ENCODE measurements around the gene MCOLN1.

MCOLN1 gene

GRCh38 chr19:7542556-7543348 is 20.3 kb downstream of the MCOLN1 start:
- no peak for DNase-seq (ENCODE audit: low read depth in 3 of 3)

GRCh38 chr19:7544626-7545025 is 22.2 kb downstream of the MCOLN1 start:
- DNase-seq (ENCODE audit: low read depth in 3 of 3), result no peak

GRCh38 chr19:7545300-7545699 is 22.9 kb downstream of the MCOLN1 start:
- no peak for DNase-seq (ENCODE audit: low read depth in 3 of 3)

GRCh38 chr19:7545904-7546303 is 23.5 kb downstream of the MCOLN1 start:
- DNase-seq (ENCODE audit: low read depth in 3 of 3), result no peak

GRCh38 chr19:7547159-7547558 is 24.7 kb downstream of the MCOLN1 start:
- no peak for DNase-seq (ENCODE audit: low read depth in 3 of 3)

GRCh38 chr19:7549429-7550148 is 27.2 kb downstream of the MCOLN1 start:
- no peak for DNase-seq (ENCODE audit: low read depth in 3 of 3)

GRCh38 chr19:7550169-7550770 is 27.8 kb downstream of the MCOLN1 start:
- no peak for DNase-seq (ENCODE audit: low read depth in 3 of 3)

- no peak for DNase-seq (ENCODE audit: low read depth in 3 of 3)
These were observed 28.8 kb downstream of the MCOLN1 start for GRCh38 chr19:7550987-7551761.

- DNase-seq (ENCODE audit: low read depth in 3 of 3), result no peak
These were observed 30.4 kb downstream of the MCOLN1 start for GRCh38 chr19:7552781-7553180.

GRCh38 chr19:7554565-7554964 is 32.1 kb downstream of the MCOLN1 start:
- no peak for DNase-seq (ENCODE audit: low read depth in 3 of 3)

- DNase-seq (ENCODE audit: low read depth in 3 of 3), result no peak
These were observed 32.8 kb downstream of the MCOLN1 start for GRCh38 chr19:7554990-7555864.

- DNase-seq (ENCODE audit: low read depth in 3 of 3), result no peak
These were observed 34.4 kb downstream of the MCOLN1 start for GRCh38 chr19:7556696-7557315.

GRCh38 chr19:7558667-7559066 is 36.2 kb downstream of the MCOLN1 start:
- DNase-seq (ENCODE audit: low read depth in 3 of 3), result no peak

- no peak for DNase-seq (ENCODE audit: low read depth in 3 of 3)
These were observed 36.7 kb downstream of the MCOLN1 start for GRCh38 chr19:7559102-7559501.

- DNase-seq (ENCODE audit: low read depth in 3 of 3), result no peak
These were observed 37.8 kb downstream of the MCOLN1 start for GRCh38 chr19:7560255-7560654.

- DNase-seq (ENCODE audit: low read depth in 3 of 3), result no peak
These were observed 38.9 kb downstream of the MCOLN1 start for GRCh38 chr19:7561325-7561724.

- no peak for DNase-seq (ENCODE audit: low read depth in 3 of 3)
These were observed 40.4 kb downstream of the MCOLN1 start for GRCh38 chr19:7562646-7563393.

- DNase-seq (ENCODE audit: low read depth in 3 of 3), result no peak
These were observed 42.4 kb downstream of the MCOLN1 start for GRCh38 chr19:7564866-7565265.

- DNase-seq (ENCODE audit: low read depth in 3 of 3), result no peak
These were observed 42.9 kb downstream of the MCOLN1 start for GRCh38 chr19:7565332-7565731.

GRCh38 chr19:7570761-7571160 is 48.3 kb downstream of the MCOLN1 start:
- no peak for DNase-seq (ENCODE audit: low read depth in 3 of 3)
